GM18858 (cell line): Measurements from ENCODE around the gene SPATA31A7.
"Not testable (repeated sequence)": the region's sequence is repeated elsewhere in the genome, so short reads cannot be mapped to it uniquely, and the experiment has no call there.

Experiments
- ATAC-seq: cut with Tn5 transposase; IDR thresholded peaks from one replicate; pipeline ENCODE4 v1.9.1; 2021; ENCODE audit not compliant: unreplicated experiment

Gene SPATA31A7

DNA sequence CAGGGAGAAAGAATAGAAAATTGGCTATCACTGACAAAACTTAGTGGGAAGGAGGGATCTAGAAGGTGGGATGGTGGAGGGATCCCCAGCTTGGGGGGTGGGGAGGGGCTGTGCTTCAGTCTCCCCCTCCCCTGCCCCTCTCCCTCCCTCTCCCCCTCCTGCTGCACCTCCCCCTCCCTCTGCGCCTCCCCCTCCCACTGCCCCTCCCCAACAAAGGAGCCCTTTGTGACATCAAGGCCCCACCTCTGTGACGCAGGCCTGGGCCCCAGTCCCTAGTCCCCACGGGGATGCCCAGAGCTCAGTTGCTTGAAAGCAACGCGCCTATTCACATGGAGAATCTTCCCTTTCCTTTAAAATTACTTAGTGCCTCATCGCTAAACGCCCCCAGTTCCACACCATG, at the start of gene SPATA31A7:
Gene SPATA31A7, plus strand, starts transcription at position 301 of the 400 bp plus-strand sequence. Its CDS starts 29 bp downstream, at position 330.
- ATAC-seq: not testable (repeated sequence)

DNA sequence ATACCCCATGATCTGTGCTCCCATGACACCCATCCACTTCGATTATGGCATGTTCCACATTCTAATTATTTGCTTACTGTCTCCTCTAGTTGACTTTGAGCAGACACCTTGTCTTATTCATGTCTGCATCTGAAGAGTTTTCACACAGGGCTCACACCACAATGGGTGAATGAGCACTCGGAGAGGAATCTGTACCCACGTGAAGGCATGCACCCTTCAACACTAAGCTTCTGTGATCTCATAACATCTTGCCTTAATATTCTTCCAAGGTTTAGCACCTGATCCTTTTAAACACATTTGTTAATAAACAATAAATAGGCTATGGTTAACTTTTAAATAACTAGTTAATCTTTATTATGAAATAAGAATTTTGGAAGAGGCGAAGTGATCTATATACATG, 36.6 kb downstream of the SPATA31A7 start:
- not testable (repeated sequence) for ATAC-seq
